Measurements from ENCODE around the gene LRMDA. TPM values are rescaled to one million over a fixed set of nuclear protein-coding genes. Genes with fewer than 3 reads are reported as not detected.

The LRMDA gene
- total RNA-seq, 2 donors from 2014 or later: 12.2 to 25.4 TPM

GRCh38 chr10:76497666-76498065 lies 1066.2 kb downstream of the LRMDA start:
- H3K27ac ChIP-seq: no peak overlapping the region
- no peaks in the 10 kb centered on the region for H3K4me1 ChIP-seq
- no peak overlapping the region for H3K4me3 ChIP-seq
- H3K9me3 ChIP-seq: peaks cover 0 to 4% (median 0%) of the 10 kb centered on the region in 3 donors
- TF ChIP-seq POLR2A (IDR thresholded peaks at IDR 0.05): no peak
- TF ChIP-seq CTCF (IDR thresholded peaks at IDR 0.05): no peak
- no peaks in the 10 kb centered on the region for H3K27me3 ChIP-seq
- DNase-seq (no peak), ATAC-seq (no peak)
- H3K36me3 ChIP-seq (replicated peaks in 1 of 2; ENCODE audit: insufficient read depth in 1 of 2, low read depth in 2 of 2): no peaks in the 10 kb centered on the region
- intact Hi-C loops (cut with DNase I): no loop called here

- Histone ChIP-seq H3K27me3 (no peaks in the 10 kb centered on the region), H3K4me1 (no peaks in the 10 kb centered on the region), H3K36me3 (replicated peaks in 1 of 2; ENCODE audit: insufficient read depth in 1 of 2, low read depth in 2 of 2) (peaks cover 0 to 3% of the 10 kb centered on the region in 2 donors), H3K9me3 (peaks cover 0 to 8% (median 0%) of the 10 kb centered on the region in 3 donors), H3K27ac (no peak overlapping the region), H3K4me3 (no peak overlapping the region)
- no peak for ATAC-seq
- no peak for DNase-seq
- intact Hi-C loops (cut with DNase I): no loop called here
- WGBS, 2 donors: 95 to 100% methylated on average over 1 of the region's 1 CpG
- TF ChIP-seq POLR2A (IDR thresholded peaks at IDR 0.05) (no peak), CTCF (IDR thresholded peaks at IDR 0.05) (no peak)
Observed at GRCh38 chr10:76504823-76505222, 1073.4 kb downstream of the LRMDA start.

GRCh38 chr10:76509446-76509845 lies 1078.0 kb downstream of the LRMDA start:
- intact Hi-C loops (cut with DNase I): no loop called here
- TF ChIP-seq CTCF (IDR thresholded peaks at IDR 0.05) (no peak), POLR2A (IDR thresholded peaks at IDR 0.05) (no peak)
- ATAC-seq: no peak

GRCh38 chr10:76514321-76514720 lies 1082.9 kb downstream of the LRMDA start:
- ATAC-seq: no peak
- 88 to 95% methylated on average over 2 of the region's 2 CpGs for WGBS, 2 donors
- Histone ChIP-seq H3K4me3 (no peak overlapping the region), H3K27ac (no peak overlapping the region), H3K27me3 (no peaks in the 10 kb centered on the region), H3K9me3 (no peaks in the 10 kb centered on the region), H3K36me3 (replicated peaks in 1 of 2; ENCODE audit: insufficient read depth in 1 of 2, low read depth in 2 of 2) (no peaks in the 10 kb centered on the region), H3K4me1 (no peaks in the 10 kb centered on the region)
- DNase-seq: peak in 1 of 4 donors; percentile 6
- intact Hi-C loops (cut with DNase I): no loop called here
- TF ChIP-seq CTCF (IDR thresholded peaks at IDR 0.05): no peak
- no peak for TF ChIP-seq POLR2A (IDR thresholded peaks at IDR 0.05)

More at GRCh38 chr10:76509446-76509845, 1078.0 kb downstream of the LRMDA start:
- Histone ChIP-seq H3K4me3 (no peak overlapping the region), H3K36me3 (replicated peaks in 1 of 2; ENCODE audit: insufficient read depth in 1 of 2, low read depth in 2 of 2) (peaks cover 0 to 3% of the 10 kb centered on the region in 2 donors), H3K9me3 (peaks cover 0 to 7% (median 0%) of the 10 kb centered on the region in 3 donors), H3K4me1 (no peaks in the 10 kb centered on the region), H3K27ac (no peak overlapping the region), H3K27me3 (no peaks in the 10 kb centered on the region)
- WGBS, 2 donors: 57 to 63% methylated on average over 3 of the region's 3 CpGs
- DNase-seq: no peak

- 88 to 90% methylated on average over 1 of the region's 1 CpG for WGBS, 2 donors
- DNase-seq (no peak), ATAC-seq (no peak)
- Histone ChIP-seq H3K27me3 (no peaks in the 10 kb centered on the region), H3K36me3 (replicated peaks in 1 of 2; ENCODE audit: insufficient read depth in 1 of 2, low read depth in 2 of 2) (no peaks in the 10 kb centered on the region), H3K27ac (no peak overlapping the region), H3K4me1 (no peaks in the 10 kb centered on the region), H3K4me3 (no peak overlapping the region), H3K9me3 (no peaks in the 10 kb centered on the region)
- TF ChIP-seq POLR2A (IDR thresholded peaks at IDR 0.05): no peak
- no peak for TF ChIP-seq CTCF (IDR thresholded peaks at IDR 0.05)
- intact Hi-C loops (cut with DNase I): no loop called here
Observed at GRCh38 chr10:76514869-76515268, 1083.4 kb downstream of the LRMDA start.

All from body of pancreas (tissue), 4 donors.